COR-L47 (cell line): ENCODE measurements around the gene TBRG1.
"Not testable (repeated sequence)": the region's sequence is repeated elsewhere in the genome, so short reads cannot be mapped to it uniquely, and the experiment has no call there.

Source experiments
- DNase-seq: peaks from one replicate; lab custom pipeline; 2025; lab: John Stamatoyannopoulos, UW

Gene TBRG1, protein sequence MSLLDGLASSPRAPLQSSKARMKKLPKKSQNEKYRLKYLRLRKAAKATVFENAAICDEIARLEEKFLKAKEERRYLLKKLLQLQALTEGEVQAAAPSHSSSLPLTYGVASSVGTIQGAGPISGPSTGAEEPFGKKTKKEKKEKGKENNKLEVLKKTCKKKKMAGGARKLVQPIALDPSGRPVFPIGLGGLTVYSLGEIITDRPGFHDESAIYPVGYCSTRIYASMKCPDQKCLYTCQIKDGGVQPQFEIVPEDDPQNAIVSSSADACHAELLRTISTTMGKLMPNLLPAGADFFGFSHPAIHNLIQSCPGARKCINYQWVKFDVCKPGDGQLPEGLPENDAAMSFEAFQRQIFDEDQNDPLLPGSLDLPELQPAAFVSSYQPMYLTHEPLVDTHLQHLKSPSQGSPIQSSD

GRCh38 chr11:124622531-124623451 is at the start of gene TBRG1:
Gene TBRG1 (plus strand): TSS chr11:124622864. CDS start chr11:124623084, 220 bp downstream.
- DNase-seq: peak; percentile 81

DNA sequence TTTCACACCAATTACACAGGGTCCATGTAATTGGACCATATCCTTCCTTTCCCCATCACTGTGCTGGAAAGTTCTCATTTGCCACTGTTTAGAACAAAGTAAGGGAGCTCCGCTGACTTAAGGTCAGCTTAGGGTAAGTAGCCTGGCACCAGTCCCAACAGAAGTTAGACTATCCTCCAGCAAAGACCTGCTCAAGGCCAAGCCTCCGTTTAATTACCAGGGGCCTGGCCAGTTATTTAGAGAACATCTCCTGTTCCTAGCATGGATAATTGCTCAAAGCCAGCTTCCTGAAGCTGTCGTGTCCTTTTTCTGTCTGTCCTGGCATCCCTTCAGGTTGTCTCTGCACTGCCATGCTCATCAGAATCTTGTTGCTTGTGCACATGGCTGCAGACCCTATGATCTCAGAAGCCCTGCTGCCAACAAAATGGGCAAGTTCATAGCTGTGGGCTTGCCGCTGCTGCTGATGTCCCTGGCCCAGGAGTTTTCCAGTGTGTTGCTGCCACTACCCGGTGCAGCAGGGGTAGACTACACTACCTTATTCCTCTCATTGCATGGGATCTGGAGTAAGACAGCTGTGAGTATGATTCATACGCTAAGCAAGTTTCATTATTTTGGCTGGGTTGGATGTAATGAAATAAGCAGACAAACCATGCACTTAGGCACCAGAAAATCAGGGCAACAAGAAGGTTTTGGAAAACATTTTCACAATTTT is 44.8 kb upstream of the TBRG1 start:
- DNase-seq: no peak

GRCh38 chr11:124578761-124579160 is 43.9 kb upstream of the TBRG1 start:
- no peak for DNase-seq

GRCh38 chr11:124581817-124582216 is 40.8 kb upstream of the TBRG1 start:
- no peak for DNase-seq

DNA sequence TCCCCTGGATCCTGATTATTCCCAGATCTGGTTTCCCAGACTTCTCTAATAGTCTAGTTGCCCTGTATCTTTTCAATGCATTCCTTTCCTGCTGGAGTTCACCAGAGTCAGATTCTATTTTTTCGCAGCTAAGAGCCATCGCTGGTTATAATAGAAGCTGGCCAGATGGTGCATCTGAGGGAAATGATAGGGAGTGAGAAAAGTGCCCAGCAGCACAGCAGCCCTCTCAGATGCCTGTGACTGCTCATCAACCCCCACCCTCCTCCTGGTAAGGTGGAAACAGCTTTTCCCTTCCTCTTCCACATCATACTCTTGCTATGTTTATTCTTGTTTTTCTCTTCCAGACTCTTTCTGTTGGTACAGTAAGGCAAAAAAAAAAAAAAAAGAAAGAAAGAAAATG is 40.1 kb upstream of the TBRG1 start:
- DNase-seq: no peak

- peak; percentile 58 for DNase-seq
Measured at GRCh38 chr11:124583781-124584180, 38.9 kb upstream of the TBRG1 start.

DNA sequence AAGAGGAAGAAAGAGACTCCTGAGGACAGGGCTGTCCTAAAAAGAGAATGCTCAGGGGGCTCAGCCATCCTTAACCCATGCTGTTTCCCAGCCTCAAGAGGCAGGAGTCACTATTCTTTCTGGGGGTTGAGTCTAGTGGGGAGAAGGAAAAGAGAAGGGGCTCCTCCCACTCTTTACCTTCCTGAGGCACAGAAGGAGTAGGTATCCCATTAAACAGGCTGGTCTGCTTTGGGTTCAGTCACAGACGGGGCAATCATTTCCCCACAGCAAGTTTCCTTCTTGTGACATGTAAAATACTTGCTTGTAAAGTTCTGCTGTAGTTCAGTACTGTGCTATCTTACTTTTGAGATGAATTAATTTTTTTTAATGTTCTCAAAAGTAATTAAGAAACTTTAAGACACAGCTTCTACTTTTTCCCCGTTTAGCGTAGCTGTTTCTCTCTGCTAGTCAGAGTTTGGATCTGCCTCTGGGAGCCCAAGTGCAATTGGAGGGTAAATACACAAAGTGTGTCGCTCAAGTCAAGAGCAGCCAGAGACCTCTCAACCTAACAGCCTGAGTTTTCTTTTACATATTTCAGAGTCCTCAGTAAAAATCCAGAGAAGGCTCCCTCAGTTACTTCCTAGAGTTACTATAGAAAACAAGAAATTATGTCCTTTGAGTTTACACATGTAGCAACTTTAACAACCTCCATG is 37.8 kb upstream of the TBRG1 start:
- no peak for DNase-seq

DNA sequence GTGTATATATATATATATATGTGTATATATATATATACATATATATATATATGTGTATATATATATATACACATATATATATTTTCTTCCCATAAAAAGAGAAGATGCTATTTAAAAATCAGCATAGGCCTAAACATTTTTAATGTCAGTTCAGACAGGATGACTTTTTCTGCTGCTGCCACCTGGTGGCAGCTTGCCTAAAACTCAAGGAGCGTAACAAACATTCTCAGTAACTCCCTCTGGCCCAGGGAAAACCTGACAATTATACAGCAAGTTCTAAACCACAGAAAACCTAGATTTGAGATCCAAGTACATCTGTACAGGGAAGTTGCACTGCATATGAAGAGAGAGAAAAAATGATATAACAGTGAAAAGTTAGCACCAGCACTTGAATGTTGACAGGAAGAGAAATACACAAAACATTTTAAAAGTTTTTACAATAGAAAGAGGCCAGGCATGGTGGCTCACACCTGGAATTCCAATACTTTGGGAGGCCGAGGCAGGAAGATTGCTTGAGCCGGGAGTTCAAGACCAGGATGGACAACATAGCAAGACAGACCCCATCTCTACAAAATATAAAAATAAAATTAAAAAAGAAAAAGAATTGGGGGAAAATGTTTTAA is 36.3 kb upstream of the TBRG1 start:
- DNase-seq: peak; percentile 36

DNA sequence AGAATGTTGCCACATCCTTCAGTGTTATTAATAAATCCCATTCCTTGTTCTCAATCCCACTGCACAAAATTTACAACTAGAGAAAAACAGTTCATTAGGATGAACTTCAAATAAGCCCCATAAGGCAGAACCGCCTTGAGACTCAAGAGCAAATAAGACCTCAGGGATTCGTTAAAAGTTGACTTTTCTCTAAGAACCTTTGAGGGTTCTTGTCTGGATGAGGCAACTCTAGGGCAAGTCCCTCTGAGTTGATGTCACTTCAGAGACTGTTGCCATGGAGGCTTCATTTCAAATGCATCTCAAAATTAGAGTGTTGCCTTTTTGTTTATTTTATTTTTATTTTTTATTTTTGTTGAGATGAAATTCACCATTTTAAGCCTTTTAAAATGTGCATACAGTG is 31.2 kb upstream of the TBRG1 start:
- DNase-seq: no peak

- DNase-seq: no peak
Measured at GRCh38 chr11:124592627-124593026, 30.0 kb upstream of the TBRG1 start.

DNA sequence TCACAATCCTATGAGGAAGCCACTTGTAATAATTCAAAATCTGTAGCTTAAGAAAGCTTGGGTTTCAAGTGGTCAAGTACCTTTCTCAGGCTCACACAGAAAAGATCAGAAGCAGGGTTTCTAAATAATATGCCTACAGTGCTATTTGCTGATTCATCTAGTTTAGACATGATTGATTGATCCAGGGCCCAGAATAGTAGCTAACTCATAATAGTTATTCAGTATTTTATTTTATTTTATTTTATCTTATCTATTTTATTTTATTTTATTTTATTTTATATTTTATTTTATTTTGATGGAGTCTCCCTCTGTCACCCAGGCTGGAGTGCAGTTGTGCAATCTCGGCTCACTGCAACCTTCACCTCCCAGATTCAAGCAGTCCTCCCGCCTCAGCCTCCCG is 27.4 kb upstream of the TBRG1 start:
- DNase-seq: no peak

GRCh38 chr11:124597626-124598025 is 25.0 kb upstream of the TBRG1 start:
- DNase-seq: no peak

DNA sequence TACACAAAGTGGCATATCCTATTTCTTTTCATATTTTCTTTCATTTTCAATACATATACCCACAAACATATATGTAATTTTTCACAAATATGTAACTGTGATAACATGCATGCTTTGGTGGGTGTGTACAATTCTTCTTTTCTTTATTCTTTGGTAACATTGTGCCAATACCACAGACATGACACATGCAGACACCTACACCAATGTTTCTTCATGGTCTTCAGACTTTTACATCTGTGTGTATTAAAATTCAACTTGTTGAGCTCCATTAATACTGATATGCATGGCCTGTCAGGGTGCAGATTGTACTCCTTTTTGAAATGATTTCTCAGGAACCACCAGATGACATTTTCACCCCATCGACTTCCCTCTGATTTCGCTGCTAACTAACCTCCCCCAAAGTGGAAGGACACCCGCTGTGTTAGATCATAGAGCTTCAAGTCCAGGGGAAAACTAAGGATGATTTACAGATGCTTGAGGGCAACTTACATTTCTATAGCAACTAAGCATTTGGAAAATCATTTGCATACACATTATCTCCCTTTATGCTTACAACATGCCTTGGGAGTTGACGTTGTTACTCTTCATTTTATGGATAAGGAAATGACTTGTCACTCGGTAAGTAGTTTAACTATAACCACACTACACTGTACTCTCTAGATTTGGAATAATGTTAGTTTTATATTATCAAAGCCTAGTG is 21.9 kb upstream of the TBRG1 start:
- no peak for DNase-seq

DNA sequence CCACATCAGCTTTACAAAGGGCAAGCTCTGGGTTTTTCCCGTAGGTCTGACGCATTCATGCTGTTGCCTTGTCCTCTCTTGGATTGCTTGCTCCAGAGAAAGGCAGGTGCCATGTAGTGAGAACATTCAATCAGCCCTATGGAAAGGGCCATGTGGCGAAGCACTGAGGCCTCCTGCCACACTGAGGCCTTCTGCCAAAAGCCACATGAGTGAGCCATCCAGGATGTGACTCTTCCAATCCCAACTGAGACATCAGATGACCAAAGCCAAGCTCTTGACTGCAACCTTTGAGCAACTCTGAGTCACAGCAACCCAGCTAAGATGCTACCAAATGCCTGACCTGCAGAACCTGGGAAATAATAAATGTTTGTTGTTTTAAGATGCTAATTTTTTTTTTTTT is 20.5 kb upstream of the TBRG1 start:
- no peak for DNase-seq

DNA sequence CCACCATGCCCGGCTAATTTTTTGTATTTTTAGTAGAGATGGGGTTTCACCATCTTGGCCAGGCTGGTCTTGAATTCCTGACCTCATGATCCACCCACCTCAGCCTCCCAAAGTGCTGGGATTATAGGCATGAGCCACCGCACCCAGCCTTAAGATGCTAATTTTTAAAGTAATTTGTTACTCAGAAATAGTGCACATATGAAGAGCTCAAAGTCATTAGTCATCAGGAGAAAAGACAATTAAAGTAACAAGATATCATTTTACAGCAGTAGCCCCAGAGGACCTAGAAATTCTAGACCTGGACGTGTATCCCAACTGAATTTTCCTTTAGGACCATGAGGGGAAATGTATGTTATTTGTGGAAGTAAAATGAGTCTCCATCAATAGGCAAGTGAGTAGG is 19.9 kb upstream of the TBRG1 start:
- not testable (repeated sequence) for DNase-seq

GRCh38 chr11:124605719-124606118 is 16.9 kb upstream of the TBRG1 start:
- no peak for DNase-seq

- no peak for DNase-seq
Measured at GRCh38 chr11:124608147-124608546, 14.5 kb upstream of the TBRG1 start.

GRCh38 chr11:124610295-124610694 is 12.4 kb upstream of the TBRG1 start:
- no peak for DNase-seq

- DNase-seq: no peak
Measured at GRCh38 chr11:124611064-124611463, 11.6 kb upstream of the TBRG1 start, which contains the start of gene PANX3. Gene PANX3 (plus strand): TSS chr11:124611428. CDS start chr11:124611557, 129 bp downstream.

DNA sequence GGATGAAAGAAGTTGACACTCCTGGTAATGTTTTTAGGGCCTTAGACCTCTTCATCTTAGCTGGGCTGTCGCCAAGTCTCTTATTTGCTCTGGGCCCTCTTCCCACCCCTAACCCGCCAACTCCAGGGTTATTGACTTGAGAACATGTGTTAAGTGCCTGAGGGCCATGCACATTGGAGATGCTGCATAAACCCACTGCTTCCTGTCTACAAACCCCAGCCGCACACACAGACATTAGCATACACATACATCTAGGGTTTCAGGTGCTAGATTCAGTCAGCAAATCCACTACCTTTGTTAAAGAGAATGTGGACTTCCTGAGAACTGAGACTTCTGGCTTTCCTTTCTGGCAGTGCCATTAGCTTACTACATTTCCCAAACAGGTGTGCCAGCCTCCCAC is 10.6 kb upstream of the TBRG1 start:
- no peak for DNase-seq
